HG03280 (cell line): ENCODE data around the gene AGAP3.

Source experiments
- ATAC-seq: cut with Tn5 transposase; IDR thresholded peaks from one replicate; pipeline ENCODE4 v1.9.1; 2021; ENCODE audit warnings: mild to moderate bottlenecking, moderate library complexity; ENCODE audit not compliant: unreplicated experiment

The AGAP3 gene

DNA sequence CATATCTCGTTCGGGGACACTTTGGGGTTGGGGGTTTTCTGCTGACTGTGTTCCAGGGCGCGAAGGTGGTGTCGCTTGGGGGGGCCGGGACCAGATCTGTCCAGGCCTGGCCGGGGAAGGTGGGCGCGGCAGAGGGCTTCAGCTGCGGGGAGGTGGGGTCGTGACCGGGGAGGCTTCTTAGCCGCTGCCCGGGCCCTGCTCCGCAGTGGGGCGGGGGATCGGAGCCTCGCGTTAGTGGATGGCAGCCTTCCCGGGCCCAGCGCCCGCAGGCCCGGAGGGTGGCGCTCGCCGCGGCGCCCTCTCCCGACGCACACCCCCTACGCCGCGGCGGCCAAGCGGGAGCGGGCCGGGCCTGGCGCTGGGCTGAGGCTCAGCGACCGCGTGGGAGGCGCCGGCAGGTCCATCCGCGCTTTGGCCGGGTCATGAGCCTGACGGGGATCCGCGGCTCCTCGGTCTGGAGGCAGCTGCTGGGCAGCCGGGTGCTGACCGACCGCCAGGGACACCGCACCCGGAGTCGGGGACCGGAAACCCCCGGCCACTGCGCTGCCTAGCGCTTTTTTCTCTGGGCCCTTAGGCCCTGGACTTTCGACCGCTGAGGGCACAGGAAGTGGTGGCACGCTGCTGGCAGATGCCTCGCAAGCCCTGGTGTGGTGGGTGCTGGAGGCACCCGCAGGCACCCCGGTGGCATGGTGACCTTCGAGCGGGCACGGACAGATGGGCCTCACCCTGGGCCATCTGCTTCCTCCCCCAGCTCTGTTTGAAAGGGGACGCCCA lies 1.2 kb downstream of the AGAP3 start:
- ATAC-seq: no peak

DNA sequence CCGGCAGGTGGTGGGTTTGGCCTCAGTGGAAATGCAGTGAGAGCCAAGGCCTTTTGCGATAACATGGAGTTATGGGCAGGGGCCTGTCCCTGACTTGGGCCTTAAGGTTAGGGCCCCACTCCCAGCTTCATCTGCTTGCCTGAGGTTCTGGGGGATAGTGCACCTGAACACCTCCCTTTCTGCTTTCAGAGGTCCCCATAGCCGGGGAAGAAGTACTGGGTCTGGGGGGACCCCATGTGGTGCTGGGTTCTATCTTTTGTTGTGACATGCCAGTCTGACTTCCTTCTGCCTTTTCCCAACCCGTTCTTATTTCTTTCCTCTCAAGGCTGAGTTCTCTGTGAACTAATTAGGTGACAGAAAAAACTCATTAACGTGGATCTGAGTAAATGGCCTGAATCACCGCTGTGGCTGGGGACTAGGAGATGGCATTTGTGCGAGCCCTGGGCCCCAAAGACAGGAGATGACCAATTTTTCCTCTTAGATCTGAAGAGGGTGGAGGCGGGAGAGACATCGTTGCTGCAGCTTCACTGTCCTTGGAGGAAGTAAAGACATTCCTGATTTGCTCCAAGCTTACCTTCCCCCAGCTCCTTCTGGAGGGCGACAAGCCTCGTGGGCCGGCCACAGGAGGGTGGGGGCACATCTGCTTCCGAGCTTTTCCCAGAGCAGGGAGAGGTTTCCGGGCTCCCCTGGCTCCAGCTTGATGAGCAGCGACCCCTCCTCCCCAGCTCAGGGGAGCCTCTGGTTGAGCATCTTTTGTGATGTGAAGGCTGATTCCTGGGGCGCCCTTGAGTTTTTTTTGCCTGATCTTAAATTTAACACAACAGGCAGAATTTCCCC lies 2.0 kb downstream of the AGAP3 start:
- ATAC-seq: no peak

DNA sequence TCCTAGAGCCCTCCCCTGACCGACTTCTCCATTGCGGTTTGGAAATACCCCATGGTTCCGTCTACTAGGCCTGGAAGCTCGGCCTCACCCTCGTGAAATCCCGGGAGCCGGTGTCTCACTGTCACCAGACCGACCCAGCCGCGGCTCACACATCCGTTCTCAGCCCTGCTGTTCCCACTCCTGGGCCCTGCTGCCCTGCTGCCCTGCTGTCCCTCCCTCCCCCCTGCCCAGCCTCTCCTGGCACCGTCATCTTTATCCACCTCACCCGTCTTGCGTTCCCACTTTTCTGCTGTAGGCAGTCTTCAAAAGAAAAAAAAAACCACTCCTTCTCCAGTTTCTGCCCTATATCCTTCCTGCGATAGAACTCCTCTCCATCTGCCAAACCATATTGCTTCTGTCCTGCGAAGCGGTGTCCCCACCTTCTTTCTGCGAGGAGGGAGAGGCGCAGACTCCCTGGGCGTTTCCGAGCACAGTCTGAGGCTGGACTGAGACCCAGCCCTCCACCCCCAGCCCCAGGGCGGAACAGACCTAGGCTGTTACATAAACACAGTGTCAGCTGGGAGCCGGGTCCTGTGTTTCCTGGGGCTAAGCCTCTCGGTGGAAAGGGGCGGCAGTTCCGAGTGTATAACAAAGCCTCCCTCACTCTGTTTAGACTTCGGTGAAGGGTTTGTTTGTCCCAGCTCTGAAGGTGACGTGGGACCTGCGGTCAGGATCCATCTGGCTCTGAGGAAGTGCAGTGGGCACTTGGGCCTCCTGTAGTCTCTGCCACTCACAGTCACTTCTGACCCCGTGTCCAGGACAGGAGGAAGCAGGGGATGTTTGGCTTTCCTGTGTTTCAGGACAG lies 2.8 kb downstream of the AGAP3 start:
- ATAC-seq: no peak

DNA sequence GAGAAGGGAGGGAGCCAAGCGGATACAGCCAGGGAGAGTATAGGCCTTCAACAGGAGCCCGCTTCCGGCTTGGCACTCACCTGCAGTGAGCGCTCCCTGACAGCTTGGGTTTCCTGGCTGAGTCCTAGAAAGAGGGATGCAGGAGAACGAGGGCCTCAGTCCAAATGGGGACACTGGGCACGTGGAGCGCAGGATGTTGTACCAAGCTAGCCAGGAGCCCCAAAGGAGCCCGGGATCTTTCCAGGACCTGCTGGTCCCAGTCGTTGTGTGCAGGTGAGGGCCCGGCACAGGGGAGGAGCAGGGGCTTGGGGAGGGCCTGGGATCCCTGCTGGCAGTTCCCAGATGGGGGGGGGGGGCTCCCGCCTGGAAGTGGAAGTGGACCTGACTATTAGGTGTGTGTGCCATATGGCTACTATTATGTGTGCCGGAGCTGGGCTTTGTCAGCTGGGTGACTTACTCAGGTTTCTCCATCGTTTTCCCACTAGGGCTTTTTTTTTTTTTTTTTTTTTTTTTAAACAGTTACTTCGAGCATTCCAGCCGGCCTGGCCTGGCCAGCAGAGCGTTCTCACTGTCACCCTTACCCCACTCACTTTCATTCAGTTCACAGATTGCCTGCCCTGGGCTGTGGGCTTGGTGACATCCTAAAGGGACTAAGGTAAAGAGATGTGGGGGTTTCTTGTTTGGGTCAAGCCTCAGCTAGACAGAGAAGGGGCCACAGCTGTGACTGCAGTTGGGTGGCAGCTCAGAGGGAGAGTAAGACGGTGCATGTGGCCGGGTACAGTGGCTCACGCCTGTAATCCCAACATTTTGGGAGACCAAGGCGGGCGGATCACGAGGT lies 3.8 kb downstream of the AGAP3 start:
- ATAC-seq: no peak

DNA sequence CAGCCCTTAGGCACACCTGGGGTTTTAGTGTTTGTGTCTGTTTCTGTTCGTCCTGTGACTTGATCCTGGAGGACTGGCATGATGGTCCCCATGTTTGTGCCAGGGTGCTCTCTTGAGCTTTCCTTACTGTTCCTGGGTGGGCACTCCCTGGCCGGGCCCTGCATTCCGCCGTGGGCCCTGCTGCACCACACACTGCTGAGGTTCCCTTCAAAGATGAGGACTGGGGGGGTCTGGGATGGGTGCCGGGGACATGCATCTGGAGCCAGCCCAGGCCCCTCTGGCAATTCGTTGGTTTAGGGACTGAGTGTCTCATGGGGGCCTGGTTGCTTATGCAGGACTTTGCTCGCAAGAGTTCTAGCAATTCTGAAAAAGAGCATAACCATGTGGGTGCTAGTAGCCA lies 4.7 kb downstream of the AGAP3 start:
- ATAC-seq: no peak

DNA sequence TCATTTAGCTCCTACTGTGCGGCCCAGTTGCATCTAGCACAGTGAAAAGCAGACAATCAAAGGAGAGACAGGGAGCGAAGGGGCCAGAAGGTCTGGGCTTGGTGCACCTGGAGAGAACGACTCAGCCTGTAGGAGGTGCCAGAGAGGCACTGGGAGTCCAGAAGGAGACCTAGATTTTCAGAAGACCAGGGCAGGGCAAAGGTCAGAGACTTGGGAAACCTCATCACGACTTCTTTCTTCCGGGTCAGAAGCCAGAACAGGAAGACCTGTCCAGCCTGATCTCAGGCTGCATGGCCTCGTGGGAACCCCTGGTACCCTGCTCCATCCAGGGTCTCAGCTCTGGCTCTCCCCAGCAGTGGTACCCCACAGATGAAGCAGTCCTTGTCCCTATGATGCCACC lies 5.2 kb downstream of the AGAP3 start:
- no peak for ATAC-seq

DNA sequence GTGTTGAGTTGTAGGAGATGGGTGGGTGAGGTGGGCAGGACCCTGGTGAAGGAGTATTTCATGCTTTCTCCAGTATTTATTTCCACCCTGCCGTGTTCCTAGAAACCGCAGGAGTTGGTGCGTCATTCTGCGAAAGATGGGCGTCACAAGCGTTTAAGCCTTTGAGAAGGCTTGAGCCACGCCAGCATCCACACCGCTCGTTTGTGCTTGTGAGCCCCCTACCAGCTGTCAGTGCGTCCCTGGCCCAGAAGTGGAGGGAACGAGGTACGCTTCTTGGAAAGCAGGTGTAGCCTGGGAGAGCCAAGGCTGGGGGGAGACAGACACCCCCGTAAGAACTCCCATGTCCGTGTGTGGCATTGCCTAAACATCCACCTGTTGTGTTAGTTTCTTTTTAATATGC lies 5.7 kb downstream of the AGAP3 start:
- no peak for ATAC-seq

DNA sequence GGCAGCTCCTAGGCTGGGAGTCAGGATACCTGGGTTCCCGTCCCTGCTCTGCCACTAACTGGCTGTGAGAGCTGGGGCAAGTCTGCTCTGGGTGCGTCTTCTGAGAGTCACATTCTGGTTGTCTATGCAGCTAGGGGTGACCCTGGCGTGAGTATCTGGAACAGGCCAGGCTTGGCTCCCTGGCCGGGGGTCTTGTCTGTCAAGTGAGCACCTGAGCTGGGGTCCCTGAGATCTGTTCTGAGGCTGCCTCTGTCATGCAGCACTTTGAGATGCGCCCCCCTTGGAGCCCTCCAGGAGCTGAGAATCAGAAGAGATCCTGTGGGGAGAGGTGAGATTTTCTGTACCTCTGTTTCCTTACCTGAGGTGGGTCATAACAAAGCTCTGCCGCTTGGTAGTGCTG lies 7.5 kb downstream of the AGAP3 start:
- ATAC-seq: no peak

DNA sequence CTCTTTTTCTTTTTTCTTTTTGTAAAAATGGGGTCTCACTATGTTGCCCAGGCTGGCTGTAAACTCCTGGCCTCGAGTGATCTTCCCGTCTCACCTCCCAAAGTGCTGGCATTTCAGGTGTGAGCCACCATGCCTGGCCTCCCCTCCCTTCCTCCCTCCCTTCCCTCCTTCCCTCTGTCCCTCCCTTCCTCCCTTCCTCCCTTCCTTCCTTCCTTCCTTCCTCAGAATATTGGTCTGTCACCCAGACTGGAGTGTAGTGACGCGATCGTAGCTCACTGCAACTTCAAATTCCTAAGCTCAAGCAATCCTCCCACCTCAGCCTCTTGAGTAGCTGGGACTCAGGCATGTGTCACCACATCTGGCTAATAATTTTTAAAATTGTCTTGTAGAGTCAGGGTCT lies 8.4 kb downstream of the AGAP3 start:
- ATAC-seq: no peak

DNA sequence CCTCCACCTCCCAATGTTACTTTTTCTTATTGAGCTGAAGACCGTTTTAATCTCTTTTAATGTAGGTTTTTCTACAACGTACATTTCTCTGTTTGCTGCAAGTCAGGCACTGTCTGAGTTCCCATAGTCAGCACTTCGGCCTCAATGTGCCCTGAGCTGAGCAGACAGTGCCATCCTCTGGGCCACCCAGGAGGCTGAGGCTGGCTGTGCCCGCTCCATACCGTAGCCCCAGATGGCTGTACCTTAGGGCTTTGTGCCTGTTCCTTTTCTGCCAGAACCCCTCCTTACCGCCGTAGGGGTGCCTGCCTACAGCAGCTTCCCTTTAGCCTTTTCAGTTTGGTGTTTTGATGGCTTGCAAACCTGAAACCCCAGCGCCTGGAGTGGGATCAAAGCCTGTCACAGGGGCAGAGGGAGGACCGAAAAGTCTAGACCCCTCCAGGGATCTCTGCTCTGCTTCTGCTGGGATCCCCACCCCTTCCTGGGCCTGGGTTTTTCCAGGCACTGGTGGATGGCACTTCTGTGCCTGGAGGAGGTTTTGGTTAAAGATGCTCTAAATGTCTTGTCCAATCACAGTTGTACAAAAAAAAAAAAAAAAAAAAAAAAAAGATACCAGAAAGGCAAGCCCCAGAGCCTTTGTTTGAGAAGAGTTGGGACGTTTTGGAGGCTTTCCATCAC lies 9.0 kb downstream of the AGAP3 start:
- ATAC-seq: no peak

DNA sequence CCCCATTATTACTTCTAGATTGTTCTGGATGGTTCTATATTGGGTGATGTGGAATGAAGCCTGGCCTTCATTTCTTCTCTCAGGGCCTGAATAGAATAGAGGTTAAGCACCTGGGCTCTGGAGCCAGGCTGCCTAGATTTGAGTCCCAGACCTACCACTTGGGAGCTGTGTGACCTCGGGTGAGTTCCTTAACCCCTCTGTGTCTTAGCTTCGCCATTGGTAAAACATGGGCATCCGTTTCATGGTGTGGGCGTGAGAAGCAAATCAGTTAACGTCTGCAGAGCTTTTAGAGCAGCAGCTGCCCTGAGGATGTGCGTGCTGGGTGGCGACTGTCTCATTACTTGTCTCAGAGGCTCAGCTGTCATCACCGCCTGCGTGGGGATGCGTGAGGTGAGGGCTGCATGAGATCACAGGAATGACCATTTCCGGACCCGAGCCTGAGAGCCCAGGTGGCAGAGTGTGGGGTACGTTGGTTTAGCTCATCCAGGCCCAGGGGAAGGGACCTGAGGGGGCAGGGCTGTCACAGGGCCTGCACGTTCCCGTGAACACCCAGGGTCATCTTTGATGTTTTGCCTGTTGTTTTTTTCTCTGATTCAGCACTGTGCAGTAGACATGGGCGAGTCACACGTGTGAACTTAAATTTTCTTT lies 9.7 kb downstream of the AGAP3 start:
- no peak for ATAC-seq

DNA sequence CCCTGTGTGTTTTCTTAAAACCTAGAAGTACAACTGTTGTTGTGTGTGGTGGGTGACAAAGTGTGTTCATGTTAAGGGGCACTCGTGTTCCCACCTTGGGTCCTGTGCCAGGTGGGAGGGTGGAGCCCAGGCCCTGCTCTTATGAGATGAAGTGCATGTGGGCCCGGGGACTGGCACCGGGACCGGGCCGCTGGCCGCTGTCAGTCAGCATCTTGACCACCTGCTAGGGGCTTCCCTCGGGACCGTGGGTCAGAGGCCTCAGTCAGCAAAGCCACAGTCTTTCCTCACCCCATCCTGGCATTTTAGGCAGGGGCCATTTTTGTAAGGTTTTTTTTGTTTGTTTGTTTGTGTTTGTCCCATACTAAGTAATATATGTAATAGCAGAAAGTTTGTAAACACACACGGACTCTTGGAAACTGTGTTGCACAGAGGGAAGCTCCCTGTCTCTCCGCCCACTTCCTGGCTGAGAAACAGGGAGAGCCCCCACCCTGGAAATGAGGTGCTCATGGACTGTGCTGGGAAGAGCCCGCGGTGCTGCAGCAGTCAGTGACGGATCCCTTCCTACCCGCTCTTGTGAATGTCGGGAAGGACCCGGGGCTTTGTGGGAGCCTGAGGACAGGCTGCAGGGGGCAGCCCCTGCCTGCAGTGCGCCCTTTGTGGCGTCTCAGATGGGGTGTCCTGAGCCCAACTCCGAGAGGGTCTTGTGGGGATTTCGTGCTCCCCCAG lies 13.4 kb downstream of the AGAP3 start:
- no peak for ATAC-seq

DNA sequence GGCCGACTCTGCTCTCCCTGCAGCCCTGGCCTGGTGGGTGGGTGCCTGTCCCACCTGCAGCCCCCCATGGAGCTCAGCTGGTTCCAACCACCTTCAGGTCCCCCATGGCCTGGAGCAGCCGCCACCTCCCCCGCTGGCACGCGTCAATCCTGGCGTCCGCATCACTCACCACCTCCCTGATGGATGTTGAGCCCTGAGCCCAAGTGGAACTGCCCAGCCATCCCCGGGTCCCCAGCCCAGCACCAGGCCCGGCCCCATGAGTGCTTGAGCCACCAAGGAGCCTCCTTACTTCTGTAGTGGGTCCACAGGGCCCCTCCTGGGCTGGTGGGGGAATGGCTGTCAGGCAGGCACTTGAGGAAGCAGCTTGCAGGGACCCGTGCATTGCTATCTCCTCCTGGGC lies 14.6 kb downstream of the AGAP3 start:
- no peak for ATAC-seq

DNA sequence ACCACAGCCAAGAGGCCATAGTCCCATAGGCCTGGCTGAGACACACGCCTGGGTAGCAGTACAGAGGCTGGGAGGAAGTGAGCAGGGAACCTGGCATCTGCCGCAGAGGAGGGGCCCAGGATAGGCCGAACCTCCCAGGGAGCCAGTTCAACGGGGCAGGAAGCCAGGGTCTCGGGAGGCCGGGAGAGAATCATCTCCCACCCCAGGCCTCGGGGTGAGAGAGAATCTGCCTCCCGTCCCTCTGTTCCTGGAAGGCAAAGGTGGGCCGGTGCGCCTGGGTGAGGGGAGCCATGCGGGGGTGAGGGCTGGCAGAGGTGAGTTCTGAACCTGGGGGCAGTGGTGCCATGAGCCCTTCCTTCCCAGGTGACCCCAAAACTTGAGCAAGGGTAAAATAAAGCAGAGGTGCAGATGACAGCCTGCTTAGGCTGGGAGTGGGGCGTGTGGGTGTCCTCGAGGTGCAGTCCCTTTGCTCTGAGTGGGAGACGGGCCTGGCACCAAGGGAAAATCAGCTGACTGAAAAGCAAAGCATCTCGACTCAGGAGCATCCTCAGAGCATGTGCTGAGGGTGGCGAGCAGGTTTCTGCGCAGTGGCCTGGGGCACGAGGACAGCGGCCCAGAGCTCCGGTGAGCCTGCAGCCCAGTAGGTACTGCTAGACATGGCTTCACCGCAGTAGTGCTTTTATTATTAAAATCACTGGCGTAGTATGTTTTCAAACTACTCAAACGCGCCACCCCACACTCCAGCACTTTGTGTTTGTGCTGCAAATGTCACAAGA lies 15.5 kb downstream of the AGAP3 start:
- no peak for ATAC-seq

DNA sequence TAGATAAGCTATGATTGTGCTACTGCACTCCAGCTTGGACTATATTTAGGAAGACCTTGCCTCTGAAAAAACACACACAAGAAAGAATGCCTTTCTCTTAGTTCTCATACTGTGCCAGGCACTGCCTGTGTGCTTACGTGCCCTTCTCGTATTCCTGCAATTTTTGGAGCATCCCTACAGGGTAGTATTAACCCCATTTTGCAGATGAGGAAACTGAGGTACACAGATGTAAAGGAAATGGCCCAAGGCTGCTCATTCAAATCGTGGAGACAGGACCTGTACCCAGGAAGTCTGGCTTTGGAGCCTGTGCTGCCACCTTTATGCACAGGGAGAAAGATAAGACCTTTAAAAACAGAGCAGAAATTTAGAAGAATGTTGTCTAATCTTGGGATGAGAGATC lies 16.7 kb downstream of the AGAP3 start:
- ATAC-seq: no peak

DNA sequence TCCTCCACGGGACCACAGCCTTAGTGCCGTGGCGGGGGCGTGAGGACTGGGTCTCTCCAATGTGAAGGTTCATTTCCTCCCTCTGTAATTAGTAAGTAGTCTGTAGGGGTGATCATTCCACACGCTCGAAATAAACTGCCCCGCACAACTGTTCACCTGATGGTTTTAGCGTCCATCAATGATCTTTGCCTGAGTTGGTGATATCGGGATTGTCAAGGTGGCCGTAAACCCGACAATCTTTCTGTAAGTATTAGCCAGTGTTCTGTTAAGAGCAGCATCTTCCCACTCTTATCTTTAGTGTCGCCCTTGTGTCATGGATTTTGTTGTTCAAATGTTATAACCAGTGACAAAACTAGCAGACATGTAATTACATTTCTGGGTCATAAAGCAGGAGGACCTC lies 17.7 kb downstream of the AGAP3 start:
- no peak for ATAC-seq

DNA sequence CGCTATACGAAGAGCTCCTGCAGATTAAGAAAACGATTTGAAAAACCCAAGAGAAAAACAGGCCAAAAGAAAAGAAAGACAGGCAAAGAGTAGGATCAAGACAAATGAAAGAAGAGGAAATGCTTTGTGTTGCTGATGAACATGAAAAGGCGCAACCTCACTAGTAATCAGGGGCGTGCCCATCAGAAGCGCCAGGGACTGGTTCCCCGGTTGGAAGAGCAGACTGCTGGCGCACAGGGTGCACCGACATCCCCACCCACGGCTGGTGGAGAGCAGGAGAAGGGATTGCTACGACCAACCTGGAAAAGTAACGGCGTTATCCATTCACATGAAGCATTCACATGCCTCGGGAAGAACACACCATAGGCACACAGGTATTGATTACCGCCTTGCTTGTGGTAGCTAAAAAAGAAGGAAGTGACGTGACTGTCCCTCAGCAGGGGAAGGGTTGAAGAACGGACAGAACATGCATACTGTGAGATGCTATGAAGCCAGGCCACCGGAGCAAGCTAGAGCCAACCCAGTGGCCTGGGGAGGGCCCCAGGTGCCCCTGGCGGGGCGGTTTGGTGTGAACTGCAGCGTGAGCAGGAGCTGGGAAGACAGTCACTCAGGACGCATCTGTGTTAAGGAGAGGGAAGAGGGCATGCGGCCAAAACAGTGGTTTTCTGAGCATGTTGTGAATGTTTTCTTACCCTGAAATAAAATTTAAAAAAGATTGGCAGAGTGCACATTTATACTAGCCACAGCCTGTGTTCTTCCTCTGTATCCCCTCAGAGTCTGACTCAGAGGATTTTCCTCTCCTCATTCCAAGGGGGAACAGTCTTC lies 18.3 kb downstream of the AGAP3 start:
- no peak for ATAC-seq
